Right kidney (tissue), 1 donor: ENCODE measurements around the gene CABLES1.
A peak's percentile ranks its signal among the peaks of the same experiment; 100 is the strongest.
"Not testable (repeated sequence)": the region's sequence is repeated elsewhere in the genome, so short reads cannot be mapped to it uniquely, and the experiment has no call there.

Experiments used
- DNase-seq: peaks from one replicate; pipeline ENCODE4 v3.0.0-alpha.2; 2016

CABLES1 gene

GRCh38 chr18:23107718-23108117 lies 27.6 kb upstream of the CABLES1 start:
- no peak for DNase-seq

- DNase-seq = no peak
Observed at GRCh38 chr18:23108496-23108895, 26.8 kb upstream of the CABLES1 start.

- DNase-seq = not testable (repeated sequence)
Observed at GRCh38 chr18:23109163-23109562, 26.1 kb upstream of the CABLES1 start.

GRCh38 chr18:23113576-23113975 lies 21.7 kb upstream of the CABLES1 start:
- DNase-seq = no peak

- DNase-seq = peak; percentile 35
Observed at GRCh38 chr18:23114171-23114881, 21.0 kb upstream of the CABLES1 start.

- no peak for DNase-seq
Observed at GRCh38 chr18:23114911-23115310, 20.4 kb upstream of the CABLES1 start.

GRCh38 chr18:23115683-23116096 lies 19.6 kb upstream of the CABLES1 start:
- DNase-seq = no peak

- no peak for DNase-seq
Observed at GRCh38 chr18:23121133-23121532, 14.2 kb upstream of the CABLES1 start.

GRCh38 chr18:23122334-23123229 lies 12.7 kb upstream of the CABLES1 start:
- no peak for DNase-seq

- no peak for DNase-seq
Observed at GRCh38 chr18:23126376-23127056, 8.8 kb upstream of the CABLES1 start.

- no peak for DNase-seq
Observed at GRCh38 chr18:23127090-23127489, 8.2 kb upstream of the CABLES1 start.

GRCh38 chr18:23129355-23130002 lies 5.8 kb upstream of the CABLES1 start:
- DNase-seq = no peak

GRCh38 chr18:23131693-23132319 lies 3.5 kb upstream of the CABLES1 start:
- DNase-seq = no peak

GRCh38 chr18:23133860-23134779 lies 1.2 kb upstream of the CABLES1 start:
- DNase-seq = peak; percentile 56

GRCh38 chr18:23135550-23136325 lies 453 bp downstream of the CABLES1 start:
- no peak for DNase-seq

- peak; percentile 81 for DNase-seq
Observed at GRCh38 chr18:23136326-23137096, 1.2 kb downstream of the CABLES1 start.

- DNase-seq = no peak
Observed at GRCh38 chr18:23137097-23137635, 1.9 kb downstream of the CABLES1 start.

GRCh38 chr18:23137788-23138216 lies 2.5 kb downstream of the CABLES1 start:
- no peak for DNase-seq

- no peak for DNase-seq
Observed at GRCh38 chr18:23138471-23138870, 3.2 kb downstream of the CABLES1 start.
